ENCODE results near the gene FBXW8.

Gene FBXW8

DNA sequence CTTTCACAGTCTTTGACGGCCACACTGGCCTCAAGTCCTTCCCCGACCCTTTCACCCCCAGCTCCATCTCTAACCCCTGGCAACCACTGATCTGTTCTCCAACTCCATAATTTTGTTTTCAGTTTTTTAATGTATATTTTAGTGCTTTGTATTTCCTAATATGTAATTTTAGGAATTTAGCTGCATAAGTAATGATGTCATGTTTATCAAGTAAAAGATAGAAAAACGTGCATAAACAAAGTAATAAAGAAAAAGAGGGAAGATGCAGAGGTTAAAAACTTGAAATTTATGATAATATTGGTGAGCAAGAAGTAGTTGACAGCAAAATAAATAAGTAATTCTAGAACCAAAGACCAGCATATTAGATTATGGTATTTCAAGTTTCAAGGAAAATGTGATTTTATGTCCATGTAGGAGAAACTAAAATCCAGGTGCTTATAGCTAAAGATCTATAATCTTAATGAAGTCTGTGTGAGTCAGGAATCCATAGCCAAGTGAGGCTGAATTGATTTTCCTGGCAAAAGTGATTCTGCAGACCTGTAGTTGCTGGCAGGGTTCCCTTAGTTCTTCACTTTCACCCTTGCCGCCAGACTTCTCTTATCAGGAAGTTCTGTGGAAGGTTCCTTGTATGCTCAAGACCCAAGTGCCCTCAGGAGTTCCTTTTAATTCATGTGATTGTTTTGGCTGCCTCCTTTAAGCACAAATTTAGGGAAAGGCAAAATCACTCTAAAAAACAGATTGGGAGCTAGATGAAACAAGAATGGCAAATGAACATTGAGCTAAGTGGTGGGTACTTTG is 24.4 kb downstream of the FBXW8 start:
- TF ChIP-seq, protein P1, sequence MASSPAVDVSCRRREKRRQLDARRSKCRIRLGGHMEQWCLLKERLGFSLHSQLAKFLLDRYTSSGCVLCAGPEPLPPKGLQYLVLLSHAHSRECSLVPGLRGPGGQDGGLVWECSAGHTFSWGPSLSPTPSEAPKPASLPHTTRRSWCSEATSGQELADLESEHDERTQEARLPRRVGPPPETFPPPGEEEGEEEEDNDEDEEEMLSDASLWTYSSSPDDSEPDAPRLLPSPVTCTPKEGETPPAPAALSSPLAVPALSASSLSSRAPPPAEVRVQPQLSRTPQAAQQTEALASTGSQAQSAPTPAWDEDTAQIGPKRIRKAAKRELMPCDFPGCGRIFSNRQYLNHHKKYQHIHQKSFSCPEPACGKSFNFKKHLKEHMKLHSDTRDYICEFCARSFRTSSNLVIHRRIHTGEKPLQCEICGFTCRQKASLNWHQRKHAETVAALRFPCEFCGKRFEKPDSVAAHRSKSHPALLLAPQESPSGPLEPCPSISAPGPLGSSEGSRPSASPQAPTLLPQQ (tag by site-specific recombination; IDR thresholded peaks at IDR 0.05), result no peak
- TF ChIP-seq ZNF747 (tag by site-specific recombination; IDR thresholded peaks at IDR 0.05) (no peak), ZNF791 (tag by site-specific recombination; IDR thresholded peaks at IDR 0.05) (no peak), ZFP3 (tag by site-specific recombination; IDR thresholded peaks at IDR 0.05; ENCODE audit: low read depth) (no peak), ATF2 (tag by site-specific recombination; IDR thresholded peaks at IDR 0.05; ENCODE audit: low read depth) (peak; percentile 90), YY1 (tag by site-specific recombination; IDR thresholded peaks at IDR 0.05) (no peak)
- TF ChIP-seq, protein P2, sequence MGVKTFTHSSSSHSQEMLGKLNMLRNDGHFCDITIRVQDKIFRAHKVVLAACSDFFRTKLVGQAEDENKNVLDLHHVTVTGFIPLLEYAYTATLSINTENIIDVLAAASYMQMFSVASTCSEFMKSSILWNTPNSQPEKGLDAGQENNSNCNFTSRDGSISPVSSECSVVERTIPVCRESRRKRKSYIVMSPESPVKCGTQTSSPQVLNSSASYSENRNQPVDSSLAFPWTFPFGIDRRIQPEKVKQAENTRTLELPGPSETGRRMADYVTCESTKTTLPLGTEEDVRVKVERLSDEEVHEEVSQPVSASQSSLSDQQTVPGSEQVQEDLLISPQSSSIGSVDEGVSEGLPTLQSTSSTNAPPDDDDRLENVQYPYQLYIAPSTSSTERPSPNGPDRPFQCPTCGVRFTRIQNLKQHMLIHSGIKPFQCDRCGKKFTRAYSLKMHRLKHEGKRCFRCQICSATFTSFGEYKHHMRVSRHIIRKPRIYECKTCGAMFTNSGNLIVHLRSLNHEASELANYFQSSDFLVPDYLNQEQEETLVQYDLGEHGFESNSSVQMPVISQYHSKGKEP (tag by site-specific recombination; IDR thresholded peaks at IDR 0.05), result no peak
- Histone ChIP-seq H3K9me3 (ENCODE audit: control insufficient read depth, insufficient read depth, low read depth, low read length) (no peaks in the 10 kb centered on the region), H3K4me1 (ENCODE audit: control insufficient read depth, insufficient read depth, low read length) (peaks cover 8% of the 10 kb centered on the region), H3K4me3 (ENCODE audit: low read depth, low read length) (no peak overlapping the region), H3K36me3 (ENCODE audit: control insufficient read depth in 2 of 2, insufficient read depth in 1 of 2, low read length in 2 of 2) (peaks cover 4 to 8% of the 10 kb centered on the region in 2 experiments; a peak in 1 of 3 replicates), H3K27ac (ENCODE audit: extremely low read depth, low read depth, low read length) (no peak overlapping the region)
- CTCF ChIA-PET, result interaction anchor here (1.3 to 1.4 kb wide), 2 partner anchors 75 to 231 kb away, joined by 4 read pairs; no protein-coding TSS in a partner anchor
- POLR2A ChIA-PET, result no interaction called here

- Histone ChIP-seq H3K4me1 (ENCODE audit: control insufficient read depth, insufficient read depth, low read length) (peaks cover 6% of the 10 kb centered on the region), H3K36me3 (ENCODE audit: control insufficient read depth in 2 of 2, insufficient read depth in 1 of 2, low read length in 2 of 2) (peaks cover 4 to 11% of the 10 kb centered on the region in 2 experiments; a peak in 2 of 3 replicates), H3K9me3 (ENCODE audit: control insufficient read depth, insufficient read depth, low read depth, low read length) (no peaks in the 10 kb centered on the region), H3K4me3 (ENCODE audit: low read depth, low read length) (no peak overlapping the region), H3K27ac (ENCODE audit: extremely low read depth, low read depth, low read length) (no peak overlapping the region)
- POLR2A ChIA-PET, result no interaction called here
- CTCF ChIA-PET, result no interaction called here
- peak; percentile 94 for TF ChIP-seq ZNF18 (tag by site-specific recombination; IDR thresholded peaks at IDR 0.05)
- TF ChIP-seq FEZF1 (tag by site-specific recombination; IDR thresholded peaks at IDR 0.05), result peak; percentile 66
- peak; percentile 47; the same call in 1 of the 2 replicates for TF ChIP-seq MZF1 (tag by site-specific recombination; IDR thresholded peaks at IDR 0.05; ENCODE audit: borderline replicate concordance)
- TF ChIP-seq ZNF610 (tag by site-specific recombination; IDR thresholded peaks at IDR 0.05; ENCODE audit: borderline replicate concordance), result 0 out of 2 replicates have a peak, but pooled peaks have one; percentile 41
- TF ChIP-seq ZSCAN30 (tag by site-specific recombination; IDR thresholded peaks at IDR 0.05), result peak; percentile 65; the same call in 1 of the 2 replicates
- peak; percentile 78 for TF ChIP-seq ZNF449 (tag by site-specific recombination; IDR thresholded peaks at IDR 0.05)
- TF ChIP-seq GLIS1 (tag by site-specific recombination; IDR thresholded peaks at IDR 0.05), result 0 out of 2 replicates have a peak, but pooled peaks have one; percentile 12
- TF ChIP-seq, protein P2 (tag by site-specific recombination; IDR thresholded peaks at IDR 0.05), result peak; percentile 83
- TF ChIP-seq YY1 (tag by site-specific recombination; IDR thresholded peaks at IDR 0.05), result no peak
- TF ChIP-seq, protein P3, sequence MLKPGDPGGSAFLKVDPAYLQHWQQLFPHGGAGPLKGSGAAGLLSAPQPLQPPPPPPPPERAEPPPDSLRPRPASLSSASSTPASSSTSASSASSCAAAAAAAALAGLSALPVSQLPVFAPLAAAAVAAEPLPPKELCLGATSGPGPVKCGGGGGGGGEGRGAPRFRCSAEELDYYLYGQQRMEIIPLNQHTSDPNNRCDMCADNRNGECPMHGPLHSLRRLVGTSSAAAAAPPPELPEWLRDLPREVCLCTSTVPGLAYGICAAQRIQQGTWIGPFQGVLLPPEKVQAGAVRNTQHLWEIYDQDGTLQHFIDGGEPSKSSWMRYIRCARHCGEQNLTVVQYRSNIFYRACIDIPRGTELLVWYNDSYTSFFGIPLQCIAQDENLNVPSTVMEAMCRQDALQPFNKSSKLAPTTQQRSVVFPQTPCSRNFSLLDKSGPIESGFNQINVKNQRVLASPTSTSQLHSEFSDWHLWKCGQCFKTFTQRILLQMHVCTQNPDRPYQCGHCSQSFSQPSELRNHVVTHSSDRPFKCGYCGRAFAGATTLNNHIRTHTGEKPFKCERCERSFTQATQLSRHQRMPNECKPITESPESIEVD (tag by site-specific recombination; IDR thresholded peaks at IDR 0.05), result peak; percentile 88
- TF ChIP-seq ZBTB6 (tag by site-specific recombination; IDR thresholded peaks at IDR 0.05), result peak; percentile 47; the same call in 1 of the 2 replicates
- peak; percentile 96 for TF ChIP-seq ZBTB8A (tag by site-specific recombination; IDR thresholded peaks at IDR 0.05)
- peak; percentile 11; the same call in 1 of the 2 replicates for TF ChIP-seq ZNF423 (tag by site-specific recombination; IDR thresholded peaks at IDR 0.05)
- TF ChIP-seq ZNF121 (tag by site-specific recombination; IDR thresholded peaks at IDR 0.05), result no peak
These were observed 26.9 kb downstream of the FBXW8 start for GRCh38 chr12:116937640-116938039.
